Upper lobe of left lung (tissue), 6 donors: ENCODE data around the gene SRRM4. TPM values are rescaled to one million over a fixed set of nuclear protein-coding genes. Genes with fewer than 3 reads are reported as not detected.

Source experiments
- ATAC-seq, 2 donors: fragments of 200-7000 bp; cut with Tn5 transposase; one replicate each; pipeline ENCODE4 v1.9.1; 2022; ENCODE audit warnings: mild to moderate bottlenecking in 2 of 2, moderate library complexity in 2 of 2; ENCODE audit not compliant: low FRiP score in 2 of 2
- DNase-seq, 2 donors: peaks; one replicate each; pipeline ENCODE4 v3.0.0-alpha.2; 2019 to 2020
- H3K27ac ChIP-seq, 4 donors: fragments of 200-600 bp; sonication (generic); one replicate each; pipeline ENCODE4 v1.5.1; 2016 to 2019
- H3K27me3 ChIP-seq, 4 donors: fragments of 200-600 bp; sonication (generic); one replicate each; pipeline ENCODE4 v1.5.1; 2017 to 2019
- H3K36me3 ChIP-seq, 4 donors: fragments of 200-600 bp; sonication (generic); one replicate each; pipeline ENCODE4 v1.5.1; 2016 to 2019
- H3K4me1 ChIP-seq, 4 donors: fragments of 200-600 bp; sonication (generic); one replicate each; pipeline ENCODE4 v1.5.1; 2018 to 2019
- H3K4me3 ChIP-seq, 4 donors: fragments of 200-600 bp; sonication (generic); one replicate each; pipeline ENCODE4 v1.5.1; 2017 to 2019; ENCODE audit warnings: mild to moderate bottlenecking in 2 of 4, moderate library complexity in 1 of 4
- H3K9me3 ChIP-seq, 4 donors: fragments of 200-600 bp; sonication (generic); one replicate each; pipeline ENCODE4 v1.5.1; 2018 to 2019
- CTCF ChIP-seq, 6 experiments: fragments of 450-650 bp in 4 of 6; fragments of 200-600 bp in 2 of 6; sonication (generic) in 2 of 6; IDR thresholded peaks; one replicate each; pipeline ENCODE4 v1.5.1; 2016 to 2019; ENCODE audit warnings: antibody characterized with exemption in 6 of 6
- EP300 ChIP-seq, 4 donors: sonication (generic); formaldehyde crosslinking; IDR thresholded peaks; one replicate each; pipeline ENCODE4 v1.5.1; 2017; ENCODE audit warnings: antibody characterized with exemption in 4 of 4, control low read depth in 2 of 4
- POLR2A ChIP-seq, 4 donors: fragments of 450-650 bp; IDR thresholded peaks; one replicate each; pipeline ENCODE4 v1.5.1; 2016 to 2017; ENCODE audit warnings: antibody characterized with exemption in 4 of 4, mild to moderate bottlenecking in 2 of 4
- POLR2AphosphoS5 ChIP-seq, 2 donors: sonication (generic); formaldehyde crosslinking; IDR thresholded peaks; one replicate each; pipeline ENCODE4 v1.5.1; 2017; ENCODE audit warnings: antibody characterized with exemption in 2 of 2
- WGBS, 2 donors: methylation state at CpG; one replicate each; pipeline ENCODE4 v1.1.5; 2017 to 2018; 5-methylcytosine and 5-hydroxymethylcytosine counted together
- total RNA-seq, 6 donors: library from RNA; depleted of rRNA in 4 of 6; stranded (reverse); fragments of >200 nt in 4 of 6; gene quantifications; one replicate each; pipeline versions ENCODE4 v1.1.0 to v1.2.1, GENCODE V29; 2016 to 2021
- donor health status: DM: no; HTN: no; CAD: no; lungs with moderate emphysema.
- donor health status: DM: no; HTN: yes; CAD: no; lungs with severe emphysema.

Gene SRRM4
- total RNA-seq, 6 donors from 2014 or later = under 0.01 to 0.33 (median 0.11) TPM; not detected in 2

GRCh38 chr12:119181944-119182343 lies 200.6 kb downstream of the SRRM4 start:
- peaks cover 39 to 55% (median 46%) of the 10 kb centered on the region in 4 donors for H3K4me1 ChIP-seq
- no peaks in the 10 kb centered on the region for H3K27me3 ChIP-seq
- no peak for TF ChIP-seq EP300 (IDR thresholded peaks at IDR 0.05)
- no peak for TF ChIP-seq CTCF (IDR thresholded peaks at IDR 0.05)
- TF ChIP-seq POLR2AphosphoS5 (IDR thresholded peaks at IDR 0.05) = no peak
- no peak for TF ChIP-seq POLR2A (IDR thresholded peaks at IDR 0.05)
- H3K9me3 ChIP-seq = no peaks in the 10 kb centered on the region
- H3K4me3 ChIP-seq = peak overlapping the region; percentile 55 to 67 (median 66)
- H3K36me3 ChIP-seq = peaks cover 0 to 5% (median 1%) of the 10 kb centered on the region in 4 donors
- 67 to 69% methylated on average over 3 of the region's 3 CpGs for WGBS, 2 donors
- no peak for DNase-seq
- no peak for ATAC-seq
- H3K27ac ChIP-seq = peak overlapping the region; percentile 67 to 96 (median 83)

- WGBS, 2 donors = 52 to 53% methylated on average over 5 of the region's 5 CpGs
- DNase-seq (peak in 1 of 2 donors; percentile 31), ATAC-seq (no peak)
- H3K9me3 ChIP-seq = no peaks in the 10 kb centered on the region
- TF ChIP-seq POLR2A (IDR thresholded peaks at IDR 0.05) = no peak
- peak in 1 of 4 donors; percentile 8 for TF ChIP-seq EP300 (IDR thresholded peaks at IDR 0.05)
- TF ChIP-seq POLR2AphosphoS5 (IDR thresholded peaks at IDR 0.05) = peak; percentile 37 to 68
- peak overlapping the region in 3 of 4 donors; percentile 55 to 67 (median 65) for H3K4me3 ChIP-seq
- peak overlapping the region; percentile 67 to 96 (median 83) for H3K27ac ChIP-seq
- H3K4me1 ChIP-seq = peaks cover 43 to 59% (median 49%) of the 10 kb centered on the region in 4 donors
- H3K27me3 ChIP-seq = no peaks in the 10 kb centered on the region
- H3K36me3 ChIP-seq = peaks cover 0 to 15% (median 5%) of the 10 kb centered on the region in 4 donors
Measured at GRCh38 chr12:119182701-119183493, 201.6 kb downstream of the SRRM4 start.

GRCh38 chr12:119183942-119184695 lies 202.8 kb downstream of the SRRM4 start:
- peak overlapping the region; percentile 67 to 96 (median 83) for H3K27ac ChIP-seq
- no peaks in the 10 kb centered on the region for H3K9me3 ChIP-seq
- TF ChIP-seq POLR2AphosphoS5 (IDR thresholded peaks at IDR 0.05) = no peak
- no peak for TF ChIP-seq POLR2A (IDR thresholded peaks at IDR 0.05)
- DNase-seq = no peak
- WGBS, 2 donors = 56 to 68% methylated on average over 9 of the region's 9 CpGs
- H3K36me3 ChIP-seq = peaks cover 0 to 16% (median 6%) of the 10 kb centered on the region in 4 donors
- H3K4me1 ChIP-seq = peaks cover 49 to 66% (median 55%) of the 10 kb centered on the region in 4 donors
- peak overlapping the region in 3 of 4 donors; percentile 7 to 67 (median 11) for H3K4me3 ChIP-seq
- no peak for ATAC-seq
- no peaks in the 10 kb centered on the region for H3K27me3 ChIP-seq

- TF ChIP-seq POLR2AphosphoS5 (IDR thresholded peaks at IDR 0.05) (no peak), CTCF (IDR thresholded peaks at IDR 0.05) (no peak), EP300 (IDR thresholded peaks at IDR 0.05) (no peak), POLR2A (IDR thresholded peaks at IDR 0.05) (no peak)
- H3K4me3 ChIP-seq = no peak overlapping the region
- DNase-seq (peak in 1 of 2 donors; percentile 73), ATAC-seq (no peak)
- no peaks in the 10 kb centered on the region for H3K9me3 ChIP-seq
- peaks cover under 1 to 8% (median 5%) of the 10 kb centered on the region in 4 donors for H3K4me1 ChIP-seq
- 91 to 97% methylated on average over 16 of the region's 16 CpGs for WGBS, 2 donors
- H3K27ac ChIP-seq = no peak overlapping the region
- H3K27me3 ChIP-seq = no peaks in the 10 kb centered on the region
- peaks cover 0 to 61% (median 17%) of the 10 kb centered on the region in 4 donors for H3K36me3 ChIP-seq
Measured at GRCh38 chr12:119195256-119195655, 213.9 kb downstream of the SRRM4 start.

- H3K4me1 ChIP-seq = peaks cover 5 to 29% (median 15%) of the 10 kb centered on the region in 4 donors
- ATAC-seq = no peak
- no peak overlapping the region for H3K27ac ChIP-seq
- no peak for DNase-seq
- no peaks in the 10 kb centered on the region for H3K9me3 ChIP-seq
- no peaks in the 10 kb centered on the region for H3K27me3 ChIP-seq
- TF ChIP-seq POLR2A (IDR thresholded peaks at IDR 0.05) = no peak
- TF ChIP-seq CTCF (IDR thresholded peaks at IDR 0.05) = no peak
- TF ChIP-seq POLR2AphosphoS5 (IDR thresholded peaks at IDR 0.05) = no peak
- no peak for TF ChIP-seq EP300 (IDR thresholded peaks at IDR 0.05)
- H3K4me3 ChIP-seq = no peak overlapping the region
- 93 to 98% methylated on average over 2 of the region's 2 CpGs for WGBS, 2 donors
- peaks cover 0 to 31% (median 16%) of the 10 kb centered on the region in 4 donors for H3K36me3 ChIP-seq
Measured at GRCh38 chr12:119198440-119198839, 217.1 kb downstream of the SRRM4 start.
